Measurements from ENCODE around the gene DNM3. TPM values are rescaled to one million over a fixed set of nuclear protein-coding genes. Genes with fewer than 3 reads are reported as not detected.
"Not testable (repeated sequence)": the region's sequence is repeated elsewhere in the genome, so short reads cannot be mapped to it uniquely, and the experiment has no call there.

The DNM3 gene
- total RNA-seq, 2 experiments from 2014 or later: 1.5 to 1.6 TPM

DNA sequence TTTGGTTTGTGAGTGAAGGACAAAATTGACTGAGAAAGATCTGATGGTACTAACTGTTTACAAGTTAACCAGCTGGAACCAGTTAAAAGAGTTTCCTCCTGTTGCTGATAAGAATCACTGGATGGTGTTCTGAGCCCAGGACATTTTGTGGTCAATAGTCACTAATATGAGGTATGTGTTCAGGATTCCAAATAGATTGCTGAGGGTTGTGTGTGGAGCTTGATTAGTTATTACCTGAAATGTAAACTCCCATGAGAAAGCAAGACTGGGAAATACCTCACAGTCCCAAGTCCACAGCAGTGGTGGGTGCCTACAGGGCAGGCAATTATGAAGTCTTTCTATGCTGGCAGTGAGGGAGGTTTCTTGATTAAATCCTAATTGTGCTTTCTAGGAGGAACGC lies 164.6 kb downstream of the DNM3 start:
- CTCF ChIA-PET: interaction anchor here (1.5 to 5.5 kb wide), 2 partner anchors 361 to 393 kb away, joined by 4 to 33 read pairs; no protein-coding TSS in a partner anchor
- DNase-seq (no peak), ATAC-seq (no peak)
- Mint-ChIP-seq H3K27ac (no peak overlapping the region), H3K9me3 (ENCODE audit: insufficient read depth) (no peaks in the 10 kb centered on the region), H3K27me3 (ENCODE audit: low read depth) (no peaks in the 10 kb centered on the region), H3K4me1 (ENCODE audit: low read depth) (peaks cover 1% of the 10 kb centered on the region), H3K36me3 (ENCODE audit: low read depth) (no peaks in the 10 kb centered on the region), H3K4me3 (no peak overlapping the region)
- POLR2A ChIA-PET: no interaction called here

DNA sequence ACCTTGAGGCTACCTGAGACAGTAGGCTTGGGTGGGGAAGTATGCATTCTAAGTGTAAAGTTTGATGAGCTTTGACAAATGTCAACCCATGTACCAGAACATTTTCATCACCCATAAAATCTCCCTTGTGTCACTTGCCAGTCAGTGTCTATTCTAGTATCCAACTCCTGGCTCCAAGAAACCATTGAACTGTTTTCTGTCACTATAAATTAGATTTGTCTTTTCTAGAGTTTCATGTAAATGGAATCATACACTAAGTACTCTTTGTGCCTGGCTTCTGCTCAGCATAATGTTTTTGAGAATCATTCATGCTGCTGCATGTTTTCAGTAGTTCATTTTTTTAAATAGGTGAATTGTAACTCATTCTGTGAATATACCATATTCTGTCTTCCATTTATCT lies 165.4 kb downstream of the DNM3 start:
- no peaks in the 10 kb centered on the region for H3K36me3 Mint-ChIP-seq (ENCODE audit: low read depth)
- no peak for DNase-seq
- no peak overlapping the region for H3K4me3 Mint-ChIP-seq
- ATAC-seq: no peak
- H3K4me1 Mint-ChIP-seq (ENCODE audit: low read depth): peaks cover 1% of the 10 kb centered on the region
- ChIA-PET CTCF (interaction anchor here (1.5 to 5.5 kb wide), 3 partner anchors 21 to 393 kb away, joined by 4 to 33 read pairs (median 6); no protein-coding TSS in a partner anchor), POLR2A (no interaction called here)
- no peaks in the 10 kb centered on the region for H3K27me3 Mint-ChIP-seq (ENCODE audit: low read depth)
- H3K27ac Mint-ChIP-seq: no peak overlapping the region
- H3K9me3 Mint-ChIP-seq (ENCODE audit: insufficient read depth): peaks cover 1% of the 10 kb centered on the region

DNA sequence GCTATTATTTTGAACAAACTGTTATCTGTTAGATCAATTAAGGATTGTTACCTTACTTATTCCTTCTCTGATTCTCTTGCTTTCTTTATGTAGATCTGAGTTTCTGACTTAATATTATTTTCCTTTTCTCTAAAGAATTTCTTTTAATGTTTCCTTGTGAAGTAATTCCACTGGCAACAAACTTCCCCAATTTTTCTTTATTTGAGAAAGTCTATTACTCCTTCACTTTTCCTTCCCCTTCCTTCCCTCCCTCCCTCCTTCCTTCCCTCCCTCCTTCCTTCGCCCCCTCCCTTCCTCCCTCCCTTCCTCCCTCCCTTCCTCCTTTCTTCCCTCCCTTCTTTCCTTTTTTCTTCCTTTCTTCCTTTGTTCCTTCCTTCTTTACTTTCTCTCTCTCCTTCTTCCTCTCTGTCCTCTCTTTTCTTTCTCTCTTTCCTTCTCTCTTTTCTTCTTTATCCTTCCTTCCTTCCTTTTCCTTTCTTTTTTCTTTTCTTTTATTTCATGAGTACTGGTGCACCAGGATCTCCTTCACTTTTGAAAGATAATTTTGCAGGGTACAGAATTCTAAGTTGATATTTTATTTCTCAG lies 177.5 kb downstream of the DNM3 start:
- Mint-ChIP-seq H3K4me3 (no peak overlapping the region), H3K4me1 (ENCODE audit: low read depth) (no peaks in the 10 kb centered on the region), H3K9me3 (ENCODE audit: insufficient read depth) (no peaks in the 10 kb centered on the region), H3K27me3 (ENCODE audit: low read depth) (peaks cover 12% of the 10 kb centered on the region), H3K27ac (no peak overlapping the region), H3K36me3 (ENCODE audit: low read depth) (no peaks in the 10 kb centered on the region)
- ChIA-PET CTCF (no interaction called here), POLR2A (no interaction called here)
- ATAC-seq (no peak), DNase-seq (no peak)

DNA sequence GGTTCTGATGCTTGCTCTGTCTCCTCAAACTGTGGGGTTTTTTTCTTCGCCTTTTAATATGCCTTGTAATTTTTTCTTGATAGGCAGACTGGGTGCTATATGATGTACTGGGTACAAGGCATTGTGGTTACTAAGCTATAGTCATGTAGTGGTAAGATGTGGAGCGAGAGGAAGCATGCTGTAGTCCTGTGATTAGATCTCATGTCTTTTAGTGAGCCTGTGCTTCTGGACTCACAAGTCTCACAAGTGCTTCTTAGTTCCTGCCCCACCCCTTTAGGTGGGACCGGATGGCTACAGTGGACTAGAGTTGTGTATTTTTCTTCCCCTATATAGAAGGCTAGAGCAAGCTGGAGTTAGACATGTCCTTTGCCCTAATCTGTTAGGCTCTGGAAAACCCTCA lies 178.7 kb downstream of the DNM3 start:
- DNase-seq: no peak
- CTCF ChIA-PET: no interaction called here
- H3K9me3 Mint-ChIP-seq (ENCODE audit: insufficient read depth): no peaks in the 10 kb centered on the region
- no peaks in the 10 kb centered on the region for H3K36me3 Mint-ChIP-seq (ENCODE audit: low read depth)
- peaks cover 12% of the 10 kb centered on the region for H3K27me3 Mint-ChIP-seq (ENCODE audit: low read depth)
- no peak for ATAC-seq
- no peak overlapping the region for H3K4me3 Mint-ChIP-seq
- no peaks in the 10 kb centered on the region for H3K4me1 Mint-ChIP-seq (ENCODE audit: low read depth)
- H3K27ac Mint-ChIP-seq: no peak overlapping the region
- POLR2A ChIA-PET: no interaction called here

DNA sequence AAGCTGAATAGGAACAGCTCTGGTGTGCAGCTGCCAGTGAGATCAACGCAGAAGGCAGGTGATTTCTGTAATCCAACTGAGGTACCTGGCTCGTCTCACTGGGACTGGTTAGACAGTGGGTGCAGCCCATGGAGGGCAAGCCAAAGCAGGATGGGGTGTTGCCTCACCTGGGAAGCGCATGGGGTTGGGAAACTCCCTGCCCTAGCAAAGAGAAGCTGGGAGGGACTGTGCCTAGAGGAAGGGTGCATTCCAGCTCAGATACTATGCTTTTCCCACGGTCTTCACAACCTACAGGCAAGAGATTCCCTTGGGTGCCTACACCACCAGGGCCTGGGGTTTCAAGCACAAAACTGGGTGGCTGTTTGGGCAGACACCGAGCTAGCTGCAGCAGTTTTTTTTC lies 183.2 kb downstream of the DNM3 start:
- ChIA-PET POLR2A (no interaction called here), CTCF (no interaction called here)
- Mint-ChIP-seq H3K36me3 (ENCODE audit: low read depth) (no peaks in the 10 kb centered on the region), H3K27me3 (ENCODE audit: low read depth) (peaks cover 11% of the 10 kb centered on the region), H3K27ac (no peak overlapping the region), H3K4me1 (ENCODE audit: low read depth) (no peaks in the 10 kb centered on the region), H3K4me3 (no peak overlapping the region), H3K9me3 (ENCODE audit: insufficient read depth) (no peaks in the 10 kb centered on the region)
- ATAC-seq: no peak
- no peak for DNase-seq

DNA sequence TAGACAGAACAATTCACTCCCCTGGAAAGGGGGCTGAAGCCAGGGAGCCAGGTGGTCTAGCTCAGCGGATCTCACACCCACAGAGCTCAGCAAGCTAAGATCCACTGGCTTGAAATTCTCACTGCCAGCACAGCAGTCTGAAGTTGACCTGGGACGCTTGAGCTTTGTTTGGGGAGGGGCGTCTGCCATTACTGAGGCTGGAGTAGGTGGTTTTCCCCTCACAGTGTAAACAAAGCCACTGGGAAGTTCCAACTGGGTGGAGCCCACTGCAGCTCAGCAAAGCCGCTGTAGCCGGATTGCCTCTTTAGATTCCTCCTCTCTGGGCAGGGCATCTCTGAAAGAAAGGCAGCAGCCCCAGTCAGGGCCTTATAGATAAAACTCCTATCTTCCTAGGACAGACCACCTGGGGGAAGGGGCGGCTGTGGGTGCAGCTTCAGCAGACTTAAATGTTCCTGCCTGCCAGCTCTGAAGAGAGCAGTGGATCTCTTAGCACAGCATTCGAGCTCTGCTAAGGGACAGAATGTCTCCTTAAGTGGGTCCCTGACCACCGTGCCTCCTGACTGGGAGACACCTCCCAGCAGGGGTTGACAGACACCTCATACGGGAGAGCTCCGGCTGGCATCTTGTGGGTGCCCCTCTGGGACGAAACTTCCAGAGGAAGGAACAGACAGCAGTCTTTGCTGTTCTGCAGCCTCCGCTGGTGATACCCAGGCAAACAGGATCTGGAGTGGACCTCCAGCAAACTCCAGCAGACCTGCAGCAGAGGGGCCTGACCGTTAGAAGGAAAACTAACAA lies 183.8 kb downstream of the DNM3 start:
- H3K4me3 Mint-ChIP-seq; POLR2A ChIA-PET; DNase-seq; H3K4me1 Mint-ChIP-seq (ENCODE audit: low read depth); ATAC-seq; CTCF ChIA-PET; H3K36me3 Mint-ChIP-seq (ENCODE audit: low read depth); H3K27ac Mint-ChIP-seq; H3K9me3 Mint-ChIP-seq (ENCODE audit: insufficient read depth): not testable (repeated sequence)
- peaks cover 11% of the 10 kb centered on the region for H3K27me3 Mint-ChIP-seq (ENCODE audit: low read depth)

DNA sequence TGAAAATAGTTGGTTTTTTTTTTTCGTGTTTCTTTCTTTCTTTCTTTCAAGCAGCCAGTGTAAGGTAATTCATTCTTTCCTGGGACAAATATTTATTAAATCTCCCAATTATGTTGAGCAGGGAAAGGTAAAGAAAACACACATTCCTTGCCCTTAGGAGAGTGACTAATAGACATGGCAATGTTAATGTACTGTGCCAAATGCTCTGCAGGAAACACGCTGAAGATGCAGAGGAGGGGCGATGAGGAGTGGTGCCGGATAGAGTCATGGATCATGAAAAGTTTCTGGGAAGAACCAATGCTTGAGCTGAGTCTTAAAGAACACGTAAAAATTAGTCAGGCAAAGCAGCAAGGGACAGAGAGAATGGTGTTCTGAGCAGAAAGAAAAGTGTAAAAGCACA lies 199.2 kb downstream of the DNM3 start:
- Mint-ChIP-seq H3K27ac (no peak overlapping the region), H3K36me3 (ENCODE audit: low read depth) (peaks cover 5% of the 10 kb centered on the region), H3K9me3 (ENCODE audit: insufficient read depth) (peaks cover 9% of the 10 kb centered on the region), H3K4me1 (ENCODE audit: low read depth) (peaks cover 10% of the 10 kb centered on the region), H3K27me3 (ENCODE audit: low read depth) (no peaks in the 10 kb centered on the region), H3K4me3 (no peak overlapping the region)
- no peak for ATAC-seq
- POLR2A ChIA-PET: no interaction called here
- no peak for DNase-seq
- CTCF ChIA-PET: interaction anchor here (1.2 kb wide), 2 partner anchors 70 to 359 kb away, joined by 3 read pairs; no protein-coding TSS in a partner anchor

DNA sequence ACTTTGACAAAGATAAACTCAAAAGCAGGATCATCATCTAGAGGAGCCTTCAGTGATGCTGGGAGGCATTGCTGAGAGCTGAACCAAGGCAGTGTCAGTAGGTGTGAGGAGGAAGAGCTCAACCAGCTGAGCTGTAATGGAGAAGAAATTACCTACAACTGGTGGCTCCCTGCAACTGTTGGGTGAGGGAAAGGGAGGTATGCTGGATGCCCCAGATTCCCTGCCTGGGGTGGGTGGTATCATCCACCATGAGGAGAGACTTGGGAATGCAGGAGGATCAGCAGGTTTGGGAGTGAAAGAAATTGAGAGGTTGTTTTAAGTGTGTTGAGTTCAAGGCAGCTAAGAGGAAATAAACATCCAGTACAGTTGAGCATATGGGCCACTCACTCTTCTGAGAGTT lies 199.8 kb downstream of the DNM3 start:
- peaks cover 9% of the 10 kb centered on the region for H3K9me3 Mint-ChIP-seq (ENCODE audit: insufficient read depth)
- ATAC-seq (no peak), DNase-seq (no peak)
- no peak overlapping the region for H3K27ac Mint-ChIP-seq
- peaks cover 10% of the 10 kb centered on the region for H3K4me1 Mint-ChIP-seq (ENCODE audit: low read depth)
- no peaks in the 10 kb centered on the region for H3K27me3 Mint-ChIP-seq (ENCODE audit: low read depth)
- POLR2A ChIA-PET: no interaction called here
- H3K36me3 Mint-ChIP-seq (ENCODE audit: low read depth): peaks cover 5% of the 10 kb centered on the region
- CTCF ChIA-PET: interaction anchor here (1.2 kb wide), 1 partner anchor 358 kb away, joined by 3 read pairs; no protein-coding TSS in a partner anchor
- no peak overlapping the region for H3K4me3 Mint-ChIP-seq

DNA sequence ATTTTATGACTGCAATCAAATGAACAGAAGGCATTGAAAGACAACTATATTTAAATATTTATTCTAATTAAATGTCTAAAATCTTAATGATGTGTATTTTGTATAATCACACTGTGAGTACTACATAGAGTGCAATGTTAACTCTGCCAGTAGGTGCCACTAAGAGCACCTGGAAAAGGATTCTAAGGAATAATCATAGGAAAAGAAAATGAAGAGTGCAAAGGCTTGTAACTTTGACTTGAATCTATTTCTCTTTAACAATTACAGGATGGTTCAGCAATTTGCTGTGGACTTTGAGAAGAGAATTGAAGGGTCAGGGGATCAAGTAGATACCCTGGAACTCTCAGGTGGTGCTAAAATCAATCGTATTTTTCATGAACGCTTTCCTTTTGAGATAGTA lies 200.4 kb downstream of the DNM3 start:
- Mint-ChIP-seq H3K9me3 (ENCODE audit: insufficient read depth) (peaks cover 9% of the 10 kb centered on the region), H3K36me3 (ENCODE audit: low read depth) (peaks cover 5% of the 10 kb centered on the region), H3K4me3 (no peak overlapping the region), H3K27me3 (ENCODE audit: low read depth) (no peaks in the 10 kb centered on the region), H3K27ac (no peak overlapping the region), H3K4me1 (ENCODE audit: low read depth) (peaks cover 10% of the 10 kb centered on the region)
- CTCF ChIA-PET: no interaction called here
- ATAC-seq (no peak), DNase-seq (no peak)
- POLR2A ChIA-PET: no interaction called here

DNA sequence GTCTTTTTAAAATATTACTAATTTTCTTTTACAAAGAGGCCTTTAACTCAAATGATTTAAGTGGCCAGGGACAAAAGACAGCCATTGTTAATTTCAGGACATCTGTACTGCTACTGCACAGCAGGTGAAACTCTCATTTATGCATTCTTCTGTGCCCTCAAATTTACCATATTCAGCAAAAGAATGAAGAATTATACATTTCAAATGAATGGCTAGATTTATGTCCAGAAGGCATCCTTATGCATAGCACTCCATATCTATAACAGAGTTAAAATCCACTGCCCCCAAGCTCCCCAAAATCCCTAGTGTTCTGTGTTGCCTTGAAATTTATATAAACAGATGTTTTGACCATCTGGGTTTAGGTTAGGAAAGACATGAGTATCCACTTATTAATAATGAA lies 202.6 kb downstream of the DNM3 start:
- DNase-seq: no peak
- Mint-ChIP-seq H3K4me3 (no peak overlapping the region), H3K27ac (no peak overlapping the region), H3K9me3 (ENCODE audit: insufficient read depth) (peaks cover 9% of the 10 kb centered on the region), H3K27me3 (ENCODE audit: low read depth) (no peaks in the 10 kb centered on the region), H3K36me3 (ENCODE audit: low read depth) (peaks cover 5% of the 10 kb centered on the region), H3K4me1 (ENCODE audit: low read depth) (peaks cover 10% of the 10 kb centered on the region)
- ChIA-PET CTCF (no interaction called here), POLR2A (no interaction called here)
- no peak for ATAC-seq

DNA sequence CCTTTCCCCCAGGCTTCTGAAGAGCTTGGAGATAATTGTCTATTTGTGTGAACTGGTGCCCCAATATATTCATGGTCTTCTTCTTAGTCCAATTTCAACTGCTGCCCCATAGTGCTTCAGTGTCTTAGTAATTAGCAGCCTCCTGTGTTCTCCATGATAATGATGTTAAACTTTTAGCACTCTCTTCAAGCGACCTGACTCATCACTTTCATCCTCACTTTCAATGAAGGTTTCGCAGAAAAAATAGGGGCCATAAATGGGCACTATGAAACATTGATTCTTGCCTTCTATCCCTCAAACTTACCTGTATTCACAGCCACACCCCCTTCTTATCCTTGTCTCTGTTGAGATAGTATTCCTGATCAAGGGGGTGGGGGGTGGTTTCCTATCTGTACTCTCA lies 210.6 kb downstream of the DNM3 start:
- DNase-seq (no peak), ATAC-seq (no peak)
- CTCF ChIA-PET: no interaction called here
- Mint-ChIP-seq H3K36me3 (ENCODE audit: low read depth) (no peaks in the 10 kb centered on the region), H3K27ac (no peak overlapping the region), H3K9me3 (ENCODE audit: insufficient read depth) (no peaks in the 10 kb centered on the region), H3K4me3 (no peak overlapping the region), H3K4me1 (ENCODE audit: low read depth) (peaks cover 3% of the 10 kb centered on the region), H3K27me3 (ENCODE audit: low read depth) (no peaks in the 10 kb centered on the region)
- POLR2A ChIA-PET: no interaction called here

DNA sequence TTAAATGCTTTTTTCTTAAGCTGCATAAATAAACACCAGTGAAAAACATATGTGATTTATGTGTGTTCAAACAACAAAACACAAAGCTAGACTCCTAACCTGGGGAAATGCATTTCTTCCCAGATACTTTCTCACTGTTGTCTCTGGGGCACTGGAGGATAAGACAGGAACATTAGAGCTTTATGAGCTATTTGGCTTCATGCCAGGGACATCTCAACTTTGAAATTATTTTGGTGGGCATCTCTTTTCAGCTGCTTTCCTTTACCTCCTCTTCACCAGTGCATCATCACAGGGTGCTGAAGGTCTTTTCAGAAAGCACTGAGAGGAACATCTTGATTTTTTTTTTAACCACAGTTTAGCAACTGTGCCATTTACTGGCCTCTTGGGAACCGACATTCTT lies 212.9 kb downstream of the DNM3 start:
- Mint-ChIP-seq H3K36me3 (ENCODE audit: low read depth) (no peaks in the 10 kb centered on the region), H3K9me3 (ENCODE audit: insufficient read depth) (no peaks in the 10 kb centered on the region), H3K4me3 (no peak overlapping the region), H3K27me3 (ENCODE audit: low read depth) (no peaks in the 10 kb centered on the region), H3K27ac (no peak overlapping the region), H3K4me1 (ENCODE audit: low read depth) (peaks cover 3% of the 10 kb centered on the region)
- no peak for ATAC-seq
- DNase-seq: no peak
- ChIA-PET CTCF (interaction anchor here (1.6 kb wide), 1 partner anchor 52 kb away, joined by 5 read pairs; no protein-coding TSS in a partner anchor), POLR2A (no interaction called here)
